KMS-11 (cell line): ENCODE results near the gene SLC6A18.

Experiments
- H2AFZ ChIP-seq: fragments of 200-600 bp; sonication (generic); 2 replicates; pipeline ENCODE4 v1.6.1; 2016; ENCODE audit warnings: antibody characterized with exemption, mixed run types, low read depth
- H3K27ac ChIP-seq: fragments of 200-600 bp; sonication (generic); 2 replicates; pipeline ENCODE4 v1.6.1; 2016; ENCODE audit warnings: mild to moderate bottlenecking, mixed run types
- H3K27me3 ChIP-seq: fragments of 200-600 bp; sonication (generic); 2 replicates; pipeline ENCODE4 v1.6.1; 2017; ENCODE audit warnings: mild to moderate bottlenecking, low read depth, mixed run types, moderate library complexity; ENCODE audit not compliant: insufficient read depth
- H3K36me3 ChIP-seq: fragments of 200-600 bp; sonication (generic); 2 replicates; pipeline ENCODE4 v1.6.1; 2017; ENCODE audit warnings: mild to moderate bottlenecking, mixed run types; ENCODE audit not compliant: insufficient read depth
- H3K4me1 ChIP-seq: fragments of 200-600 bp; sonication (generic); 2 replicates; pipeline ENCODE4 v1.6.1; 2016; ENCODE audit warnings: mild to moderate bottlenecking, low read depth, mixed run types; ENCODE audit not compliant: poor library complexity, severe bottlenecking
- H3K4me2 ChIP-seq: fragments of 200-600 bp; sonication (generic); 2 replicates; pipeline ENCODE4 v1.7.0; 2016; ENCODE audit warnings: mild to moderate bottlenecking, mixed run types
- H3K4me3 ChIP-seq: fragments of 200-600 bp; sonication (generic); IDR thresholded peaks from 2 replicates; pipeline ENCODE4 v1.6.1; 2017; ENCODE audit warnings: low read depth, low read length, mixed read lengths; ENCODE audit not compliant: insufficient read depth
- H3K79me2 ChIP-seq: fragments of 200-600 bp; sonication (generic); 2 replicates; pipeline ENCODE4 v1.6.1; 2016; ENCODE audit warnings: low read depth, mixed run types; ENCODE audit not compliant: insufficient read depth
- H3K9ac ChIP-seq: fragments of 200-600 bp; sonication (generic); 2 replicates; pipeline ENCODE4 v1.6.1; 2016; ENCODE audit warnings: mild to moderate bottlenecking, mixed run types
- H4K20me1 ChIP-seq: fragments of 200-600 bp; sonication (generic); 2 replicates; pipeline ENCODE4 v1.6.1; 2016; ENCODE audit warnings: mild to moderate bottlenecking, mixed run types; ENCODE audit not compliant: insufficient read depth
- TF ChIP-seq, protein P1 (sequence below): fragments of 200-600 bp; sonication (generic); conservative IDR thresholded peaks from 2 replicates; pipeline ENCODE4 v1.6.1; 2017; ENCODE audit warnings: low read depth, mild to moderate bottlenecking, antibody characterized with exemption, low read length, moderate library complexity, mixed read lengths

SLC6A18 gene

DNA sequence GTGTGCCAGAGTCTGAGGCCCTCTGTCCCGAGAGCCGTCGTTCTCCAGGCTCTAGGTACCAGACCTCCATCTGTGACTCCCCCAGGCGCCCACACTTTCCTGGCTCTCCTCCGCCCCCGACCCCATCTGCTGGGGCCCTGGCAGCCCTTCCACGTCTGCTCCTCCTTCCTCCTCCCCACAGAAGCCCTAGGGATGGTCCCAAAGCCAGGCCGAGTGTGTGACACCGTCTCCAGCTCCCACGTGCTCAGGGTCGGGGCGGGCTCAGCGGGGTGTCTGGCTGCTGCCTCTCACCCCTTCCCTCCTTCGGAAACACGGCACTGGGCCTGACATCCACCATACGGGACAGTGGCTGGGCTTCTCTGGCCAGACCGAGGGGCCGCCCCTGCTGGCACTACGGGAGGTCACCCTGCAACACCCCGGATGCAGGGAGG, 44.3 kb upstream of the SLC6A18 start:
- H3K27me3 ChIP-seq: no peaks in the 10 kb centered on the region
- H2AFZ ChIP-seq: no peak overlapping the region
- H3K36me3 ChIP-seq: no peaks in the 10 kb centered on the region
- TF ChIP-seq, protein P1, sequence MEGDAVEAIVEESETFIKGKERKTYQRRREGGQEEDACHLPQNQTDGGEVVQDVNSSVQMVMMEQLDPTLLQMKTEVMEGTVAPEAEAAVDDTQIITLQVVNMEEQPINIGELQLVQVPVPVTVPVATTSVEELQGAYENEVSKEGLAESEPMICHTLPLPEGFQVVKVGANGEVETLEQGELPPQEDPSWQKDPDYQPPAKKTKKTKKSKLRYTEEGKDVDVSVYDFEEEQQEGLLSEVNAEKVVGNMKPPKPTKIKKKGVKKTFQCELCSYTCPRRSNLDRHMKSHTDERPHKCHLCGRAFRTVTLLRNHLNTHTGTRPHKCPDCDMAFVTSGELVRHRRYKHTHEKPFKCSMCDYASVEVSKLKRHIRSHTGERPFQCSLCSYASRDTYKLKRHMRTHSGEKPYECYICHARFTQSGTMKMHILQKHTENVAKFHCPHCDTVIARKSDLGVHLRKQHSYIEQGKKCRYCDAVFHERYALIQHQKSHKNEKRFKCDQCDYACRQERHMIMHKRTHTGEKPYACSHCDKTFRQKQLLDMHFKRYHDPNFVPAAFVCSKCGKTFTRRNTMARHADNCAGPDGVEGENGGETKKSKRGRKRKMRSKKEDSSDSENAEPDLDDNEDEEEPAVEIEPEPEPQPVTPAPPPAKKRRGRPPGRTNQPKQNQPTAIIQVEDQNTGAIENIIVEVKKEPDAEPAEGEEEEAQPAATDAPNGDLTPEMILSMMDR: no peak
- no peak overlapping the region for H3K4me3 ChIP-seq
- H3K9ac ChIP-seq: no peak overlapping the region
- no peak overlapping the region for H3K4me2 ChIP-seq
- H3K79me2 ChIP-seq: no peaks in the 10 kb centered on the region
- H3K4me1 ChIP-seq: peaks cover 9% of the 10 kb centered on the region
- no peaks in the 10 kb centered on the region for H4K20me1 ChIP-seq
- H3K27ac ChIP-seq: no peak overlapping the region

DNA sequence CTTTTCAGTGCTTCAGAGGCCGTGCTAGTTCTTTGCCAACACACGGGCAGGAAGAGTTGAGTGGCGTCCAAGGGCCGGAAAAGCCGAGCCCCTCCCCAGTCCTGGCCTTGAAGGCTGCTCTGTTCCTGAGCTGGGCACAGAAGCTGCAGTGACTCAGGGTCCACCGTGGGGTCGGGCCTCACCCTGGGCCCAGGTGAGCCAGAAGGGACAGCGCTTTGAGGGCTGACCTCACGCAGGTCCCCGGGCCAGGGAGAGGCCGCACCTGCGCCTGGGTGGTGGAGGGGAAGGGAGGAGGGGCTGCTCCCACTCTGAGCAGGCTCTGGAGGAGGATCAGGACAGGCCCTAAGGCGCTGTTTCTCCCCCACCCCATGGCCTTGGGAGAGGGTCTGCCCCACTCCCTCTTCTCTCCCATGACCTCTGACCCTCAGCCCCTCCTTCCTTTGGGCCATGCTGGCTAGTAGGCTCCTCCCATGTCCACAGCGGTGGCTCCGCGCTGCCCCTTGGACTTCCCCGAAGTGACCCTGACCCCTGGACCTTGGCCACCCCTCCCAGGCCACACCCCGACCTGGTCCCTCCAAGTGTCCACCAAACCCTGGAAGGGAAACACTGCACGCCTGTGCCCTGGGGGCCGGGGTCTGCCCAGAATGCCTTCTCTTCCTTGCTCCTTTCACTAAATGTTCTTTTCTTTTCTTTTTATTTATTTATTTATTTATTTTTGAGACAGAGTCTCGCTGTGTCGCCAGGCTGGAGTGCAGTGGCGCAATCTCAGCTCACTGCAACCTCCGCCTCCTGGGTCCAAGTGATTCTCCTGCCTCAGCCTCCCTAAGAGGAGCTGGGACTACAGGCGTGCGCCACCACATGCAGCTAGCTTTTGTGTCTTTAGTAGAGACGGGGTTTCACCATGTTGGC, 43.5 kb upstream of the SLC6A18 start:
- no peaks in the 10 kb centered on the region for H3K36me3 ChIP-seq
- peaks cover 9% of the 10 kb centered on the region for H3K4me1 ChIP-seq
- H3K4me2 ChIP-seq: no peak overlapping the region
- no peaks in the 10 kb centered on the region for H3K79me2 ChIP-seq
- no peak overlapping the region for H3K9ac ChIP-seq
- H3K27me3 ChIP-seq: no peaks in the 10 kb centered on the region
- no peaks in the 10 kb centered on the region for H4K20me1 ChIP-seq
- no peak overlapping the region for H3K27ac ChIP-seq
- no peak overlapping the region for H3K4me3 ChIP-seq
- TF ChIP-seq, protein P1: no peak
- H2AFZ ChIP-seq: no peak overlapping the region

DNA sequence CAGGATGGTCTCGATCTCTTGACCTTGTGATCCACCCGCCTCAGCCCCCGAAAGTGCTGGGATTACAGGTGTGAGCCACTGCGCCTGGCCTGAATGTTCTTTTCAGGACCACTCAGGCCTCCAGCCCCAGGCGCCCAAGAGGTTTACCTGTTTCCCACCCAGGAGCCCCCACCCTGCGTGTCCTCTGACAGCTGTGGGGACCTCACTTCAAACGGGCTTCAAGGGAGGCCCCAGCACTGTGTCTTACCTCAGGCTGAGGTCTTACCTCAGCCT, 42.9 kb upstream of the SLC6A18 start:
- H3K79me2 ChIP-seq: no peaks in the 10 kb centered on the region
- no peak overlapping the region for H3K9ac ChIP-seq
- no peaks in the 10 kb centered on the region for H3K27me3 ChIP-seq
- H3K4me1 ChIP-seq: peaks cover 9% of the 10 kb centered on the region
- no peaks in the 10 kb centered on the region for H4K20me1 ChIP-seq
- no peak overlapping the region for H3K4me3 ChIP-seq
- no peak overlapping the region for H2AFZ ChIP-seq
- no peaks in the 10 kb centered on the region for H3K36me3 ChIP-seq
- H3K4me2 ChIP-seq: no peak overlapping the region
- H3K27ac ChIP-seq: no peak overlapping the region
- TF ChIP-seq, protein P1: no peak

DNA sequence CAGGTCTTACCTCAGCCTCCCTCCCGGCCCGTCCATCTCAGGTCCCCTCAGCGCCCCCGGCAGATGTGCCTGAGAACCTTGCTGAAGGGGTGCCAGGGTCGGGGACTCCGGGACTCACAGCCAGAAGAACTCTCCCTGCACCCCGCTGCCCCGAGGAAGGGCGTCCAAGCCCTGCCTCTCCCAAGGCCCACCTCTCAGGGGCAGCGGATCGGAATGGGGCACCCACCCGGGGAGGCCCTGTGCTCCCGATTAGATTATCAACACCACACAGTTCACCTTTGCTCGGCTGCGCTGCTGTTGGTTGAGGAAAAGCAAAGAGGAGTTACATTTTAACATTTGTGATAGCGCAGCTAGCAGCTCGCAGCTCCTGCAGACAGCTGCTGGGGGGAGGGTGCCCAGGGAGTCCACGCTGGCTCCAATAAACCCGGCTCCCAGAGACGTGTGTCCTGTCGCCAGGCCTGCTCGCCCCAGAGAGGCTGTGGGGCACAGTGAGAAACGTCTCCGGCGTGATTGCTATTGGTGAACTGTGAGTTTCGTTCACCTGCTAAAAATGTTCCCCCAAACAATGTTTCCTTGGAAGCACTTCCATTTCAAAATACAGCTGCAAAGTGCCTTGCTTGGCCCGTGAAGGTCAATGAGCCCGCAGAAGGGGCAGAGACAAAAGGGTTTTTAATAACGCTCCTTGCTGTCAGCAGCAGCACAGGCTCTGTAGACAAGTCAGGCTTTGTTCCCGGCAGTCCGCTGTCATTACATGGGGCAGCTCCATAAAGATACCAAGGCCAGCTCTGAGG, 42.4 kb upstream of the SLC6A18 start:
- Histone ChIP-seq H3K36me3 (no peaks in the 10 kb centered on the region), H3K4me2 (no peak overlapping the region), H3K27ac (no peak overlapping the region), H4K20me1 (no peaks in the 10 kb centered on the region), H3K4me1 (peaks cover 9% of the 10 kb centered on the region), H3K9ac (no peak overlapping the region), H2AFZ (no peak overlapping the region), H3K4me3 (no peak overlapping the region), H3K79me2 (no peaks in the 10 kb centered on the region), H3K27me3 (no peaks in the 10 kb centered on the region)
- TF ChIP-seq, protein P1: no peak
